PFSK-1 (cell line): Measurements from ENCODE around the gene RBM26.

Source experiments
- FOXP2 ChIP-seq: optimal IDR thresholded peaks from 2 replicates; pipeline ENCODE3; 2011; ENCODE audit warnings: borderline replicate concordance, control low read depth, inconsistent platforms; ENCODE audit not compliant: insufficient read depth; ENCODE audit errors: extremely low read length, extremely low read depth
- POLR2AphosphoS5 ChIP-seq: IDR thresholded peaks from 2 replicates; pipeline ENCODE4 v1.6.1; 2012; ENCODE audit warnings: low read depth, mild to moderate bottlenecking, control low read depth, low read length, moderate library complexity
- REST ChIP-seq, 2 experiments: IDR thresholded peaks; 2 replicates each; pipeline versions ENCODE4 v1.6.1 to v1.8.0; 2011 to 2012; ENCODE audit warnings: low read depth in 2 of 2, low read length in 2 of 2, control low read depth in 1 of 2, inconsistent platforms in 1 of 2, mild to moderate bottlenecking in 1 of 2, moderate library complexity in 1 of 2; ENCODE audit not compliant: insufficient read depth in 1 of 2
- SIN3A ChIP-seq: IDR thresholded peaks from 2 replicates; pipeline ENCODE4 v1.6.1; 2012; ENCODE audit warnings: mild to moderate bottlenecking, low read length, moderate library complexity, borderline replicate concordance; ENCODE audit not compliant: insufficient read depth
- TAF1 ChIP-seq: IDR thresholded peaks from 2 replicates; pipeline ENCODE4 v1.6.1; 2012; ENCODE audit warnings: low read length, control low read depth, borderline replicate concordance; ENCODE audit not compliant: insufficient read depth

The RBM26 gene

GRCh38 chr13:79392882-79393563 lies 13.0 kb downstream of the RBM26 start:
- no peak for TF ChIP-seq REST (IDR thresholded peaks at IDR 0.05; ENCODE audit: insufficient read depth in 1 of 2, low read depth in 2 of 2, low read length in 2 of 2)
- no peak for TF ChIP-seq FOXP2
- no peak for TF ChIP-seq POLR2AphosphoS5
- no peak for TF ChIP-seq TAF1

GRCh38 chr13:79389026-79389425 lies 17.0 kb downstream of the RBM26 start:
- TF ChIP-seq REST (IDR thresholded peaks at IDR 0.05; ENCODE audit: insufficient read depth in 1 of 2, low read depth in 2 of 2, low read length in 2 of 2) (no peak), TAF1 (no peak), POLR2AphosphoS5 (no peak), FOXP2 (no peak), SIN3A (no peak)

- TF ChIP-seq REST (IDR thresholded peaks at IDR 0.05; ENCODE audit: insufficient read depth in 1 of 2, low read depth in 2 of 2, low read length in 2 of 2), result no peak
- TF ChIP-seq POLR2AphosphoS5, result no peak
- TF ChIP-seq TAF1, result no peak
- no peak for TF ChIP-seq FOXP2
- TF ChIP-seq SIN3A, result no peak
These were observed 18.2 kb downstream of the RBM26 start for GRCh38 chr13:79387853-79388252.

GRCh38 chr13:79386125-79386826 lies 19.8 kb downstream of the RBM26 start:
- TF ChIP-seq POLR2AphosphoS5, result no peak
- TF ChIP-seq FOXP2, result no peak
- TF ChIP-seq TAF1, result no peak
- no peak for TF ChIP-seq SIN3A
- TF ChIP-seq REST (IDR thresholded peaks at IDR 0.05; ENCODE audit: insufficient read depth in 1 of 2, low read depth in 2 of 2, low read length in 2 of 2), result no peak

GRCh38 chr13:79385694-79386093 lies 20.4 kb downstream of the RBM26 start:
- TF ChIP-seq POLR2AphosphoS5, result no peak
- TF ChIP-seq SIN3A, result no peak
- no peak for TF ChIP-seq TAF1
- TF ChIP-seq FOXP2, result no peak
- TF ChIP-seq REST (IDR thresholded peaks at IDR 0.05; ENCODE audit: insufficient read depth in 1 of 2, low read depth in 2 of 2, low read length in 2 of 2), result no peak
